A549 (cell line): ENCODE results near the gene TRERF1. TPM values are rescaled to one million over a fixed set of nuclear protein-coding genes. Genes with fewer than 3 reads are reported as not detected.
A peak's percentile ranks its signal among the peaks of the same experiment; 100 is the strongest.
"Not testable (repeated sequence)": the region's sequence is repeated elsewhere in the genome, so short reads cannot be mapped to it uniquely, and the experiment has no call there.

Experiments
- ATAC-seq, 2 experiments: fragments of 200-7000 bp in 1 of 2; fragments of >200 bp in 1 of 2; cut with Nextera tagmentation in 1 of 2; cut with Tn5 transposase in 1 of 2; 3 replicates each; pipeline versions ENCODE4 v1.8.0 to v1.9.1; 2018 to 2020; ENCODE audit warnings: mild to moderate bottlenecking in 1 of 2, moderate library complexity in 1 of 2
- CTCF ChIA-PET: fragments of 300-600 bp; sonication (Branson Sonifier 250); formaldehyde crosslinking; extraction: SDS; loops from one replicate; lab custom pipeline; 2021; ENCODE audit warnings: antibody characterized with exemption, inconsistent platforms; lab: Yijun Ruan, JAX
- POLR2A ChIA-PET: fragments of 350-600 bp; formaldehyde crosslinking; extraction: SDS; loops from one replicate; lab custom pipeline; 2021; ENCODE audit warnings: antibody characterized with exemption, inconsistent platforms; lab: Yijun Ruan, JAX
- DNase-seq, 2 experiments: peaks; one replicate each; pipeline versions ENCODE4 v3.0.0 to v3.0.0-alpha.2; 2011 to 2016; ENCODE audit warnings: low read depth in 1 of 2, low spot score in 1 of 2
- FAIRE-seq: peaks from 2 replicates; lab custom pipeline; 2011; peaks lifted over from hg19 to GRCh38; lab: Jason Lieb, UNC
- H3K27ac ChIP-seq, 2 experiments: fragments of >200 bp; sonication (Bioruptor Twin); formaldehyde crosslinking; 3 replicates each; pipeline ENCODE4 v1.5.1; 2016 to 2017
- H3K4me1 ChIP-seq: fragments of >200 bp; sonication (Bioruptor Twin); formaldehyde crosslinking; 3 replicates; pipeline ENCODE4 v1.6.1; 2016
- H3K4me2 ChIP-seq: fragments of >200 bp; sonication (Bioruptor Twin); formaldehyde crosslinking; 3 replicates; pipeline ENCODE4 v1.6.1; 2016
- H3K4me3 ChIP-seq: fragments of >200 bp; sonication (Bioruptor Twin); formaldehyde crosslinking; 3 replicates; pipeline ENCODE4 v1.5.1; 2016
- H3K9me3 ChIP-seq: fragments of >200 bp; sonication (Bioruptor Twin); formaldehyde crosslinking; 3 replicates; pipeline ENCODE4 v1.6.1; 2016
- CBX2 ChIP-seq: fragments of 200-600 bp; sonication (generic); IDR thresholded peaks from 2 replicates; pipeline ENCODE4 v1.6.1; 2016; ENCODE audit warnings: low read depth, mild to moderate bottlenecking, borderline replicate concordance
- CEBPB ChIP-seq, 2 experiments: fragments of >200 bp in 1 of 2; sonication (Bioruptor Twin) in 1 of 2; formaldehyde crosslinking in 1 of 2; IDR thresholded peaks; 2 replicates each; pipeline ENCODE4 v1.6.1; 2012 to 2016
- EHF ChIP-seq: fragments of 250-450 bp; sonication (Bioruptor Pico); IDR thresholded peaks from 2 replicates; pipeline ENCODE4 v1.5.0; 2020; ENCODE audit warnings: mild to moderate bottlenecking
- FOSB ChIP-seq: fragments of 250-450 bp; sonication (Bioruptor Pico); IDR thresholded peaks from 2 replicates; pipeline ENCODE4 v1.5.0; 2020; ENCODE audit warnings: mild to moderate bottlenecking, moderate library complexity
- FOSL2 ChIP-seq, 2 experiments: fragments of 450-650 bp in 1 of 2; fragments of >200 bp in 1 of 2; sonication (Bioruptor Twin) in 1 of 2; formaldehyde crosslinking; IDR thresholded peaks; 2 replicates each; pipeline versions ENCODE4 v1.5.0 to v1.6.1; 2016 to 2020; ENCODE audit warnings: mild to moderate bottlenecking in 1 of 2, moderate library complexity in 1 of 2
- HDAC2 ChIP-seq: fragments of 200-600 bp; sonication (generic); IDR thresholded peaks from 2 replicates; pipeline ENCODE4 v1.6.1; 2016
- HOXA7 ChIP-seq: fragments of 250-450 bp; sonication (Bioruptor Pico); IDR thresholded peaks from 2 replicates; pipeline ENCODE4 v1.5.0; 2020; ENCODE audit warnings: mild to moderate bottlenecking, moderate library complexity
- JUN ChIP-seq, 2 experiments: fragments of >200 bp; sonication (Bioruptor Twin); formaldehyde crosslinking; IDR thresholded peaks; 2 replicates in 1 of 2; 3 replicates in 1 of 2; pipeline ENCODE4 v1.6.1; 2016 to 2017
- NPAS2 ChIP-seq: fragments of 250-450 bp; sonication (Bioruptor Pico); IDR thresholded peaks from 2 replicates; pipeline ENCODE4 v1.8.0; 2022; ENCODE audit warnings: mild to moderate bottlenecking, moderate library complexity, borderline replicate concordance
- NR3C1 ChIP-seq: fragments of >200 bp; sonication (Bioruptor Twin); formaldehyde crosslinking; IDR thresholded peaks from 3 replicates; pipeline ENCODE4 v1.6.1; 2017
- PHF8 ChIP-seq: fragments of 200-600 bp; sonication (generic); IDR thresholded peaks from 2 replicates; pipeline ENCODE4 v1.6.1; 2016; ENCODE audit warnings: low read depth, mild to moderate bottlenecking, antibody characterized with exemption, moderate library complexity, borderline replicate concordance
- POLR2AphosphoS2 ChIP-seq: conservative IDR thresholded peaks from 2 replicates; pipeline ENCODE4 v1.6.1; 2012; ENCODE audit warnings: low read length, improper control_type of control experiment, inconsistent platforms
- RAD21 ChIP-seq, 2 experiments: fragments of >200 bp in 1 of 2; sonication (Bioruptor Twin) in 1 of 2; formaldehyde crosslinking in 1 of 2; IDR thresholded peaks in 1 of 2; conservative IDR thresholded peaks in 1 of 2; 2 replicates in 1 of 2; 3 replicates in 1 of 2; pipeline ENCODE4 v1.6.1; 2012 to 2018; ENCODE audit warnings: inconsistent platforms in 1 of 2
- RARB ChIP-seq: fragments of 250-450 bp; sonication (Bioruptor Pico); IDR thresholded peaks from 2 replicates; pipeline ENCODE4 v1.8.0; 2021; ENCODE audit warnings: mild to moderate bottlenecking, moderate library complexity
- RCOR1 ChIP-seq: fragments of 150-350 bp; IDR thresholded peaks from 2 replicates; pipeline ENCODE4 v1.6.1; 2014; ENCODE audit warnings: antibody characterized with exemption, low read length, low read depth
- RFX5 ChIP-seq: fragments of 450-650 bp; IDR thresholded peaks from 2 replicates; pipeline ENCODE4 v1.7.1; 2014; ENCODE audit warnings: antibody characterized with exemption, mild to moderate bottlenecking, moderate library complexity
- RNF2 ChIP-seq: fragments of 200-600 bp; sonication (generic); IDR thresholded peaks from 2 replicates; pipeline ENCODE4 v1.6.1; 2016; ENCODE audit warnings: low read depth, mild to moderate bottlenecking, antibody characterized with exemption, moderate library complexity, borderline replicate concordance
- TP53 ChIP-seq: fragments of 250-450 bp; sonication (Bioruptor Pico); IDR thresholded peaks from 2 replicates; pipeline ENCODE4 v1.5.0; 2021; ENCODE audit warnings: mild to moderate bottlenecking, moderate library complexity
- ZNF302 ChIP-seq: fragments of 250-450 bp; sonication (Bioruptor Pico); IDR thresholded peaks from 2 replicates; pipeline ENCODE4 v1.9.0; 2021; ENCODE audit warnings: inconsistent platforms, mild to moderate bottlenecking, moderate library complexity
- WGBS: methylation state at CpG from one replicate; pipeline ENCODE4 v1.1.6; 2017; ENCODE audit errors: missing lambda C conversion rate; 5-methylcytosine and 5-hydroxymethylcytosine counted together
- polyA plus RNA-seq, 4 experiments: library from polyadenylated mRNA; depleted of rRNA in 3 of 4; stranded (reverse); fragments of >200 nt; fragmentation: RNase III in 1 of 4; extraction: RNeasy Plus Mini Kit Qiagen cat#74134 plus additional on column Dnase treatment in 1 of 4; gene quantifications; 2 replicates in 3 of 4; 3 replicates in 1 of 4; pipeline ENCODE4 v1.2.3, GENCODE V29; 2011 to 2017
- TF ChIP-seq, protein P1 (sequence below): fragments of 450-650 bp; IDR thresholded peaks from 2 replicates; pipeline ENCODE4 v1.6.1; 2014; ENCODE audit warnings: antibody characterized with exemption
- TF ChIP-seq, protein P2 (sequence below): fragments of >200 bp; sonication (Bioruptor Twin); formaldehyde crosslinking; IDR thresholded peaks from 3 replicates; pipeline ENCODE4 v1.6.1; 2016
- TF ChIP-seq, protein P3 (sequence below): IDR thresholded peaks from 2 replicates; pipeline ENCODE4 v1.6.1; 2012; ENCODE audit warnings: low read depth, borderline replicate concordance
- TF ChIP-seq, protein P4 (sequence below): fragments of 200-600 bp; sonication (generic); IDR thresholded peaks from 2 replicates; pipeline ENCODE4 v1.6.1; 2016; ENCODE audit warnings: antibody characterized with exemption, mild to moderate bottlenecking, moderate library complexity

Gene TRERF1
- polyA plus RNA-seq, 2 of the 4 experiments (the other 2 are of a cell fraction), result 2.4 to 3.5 TPM

DNA sequence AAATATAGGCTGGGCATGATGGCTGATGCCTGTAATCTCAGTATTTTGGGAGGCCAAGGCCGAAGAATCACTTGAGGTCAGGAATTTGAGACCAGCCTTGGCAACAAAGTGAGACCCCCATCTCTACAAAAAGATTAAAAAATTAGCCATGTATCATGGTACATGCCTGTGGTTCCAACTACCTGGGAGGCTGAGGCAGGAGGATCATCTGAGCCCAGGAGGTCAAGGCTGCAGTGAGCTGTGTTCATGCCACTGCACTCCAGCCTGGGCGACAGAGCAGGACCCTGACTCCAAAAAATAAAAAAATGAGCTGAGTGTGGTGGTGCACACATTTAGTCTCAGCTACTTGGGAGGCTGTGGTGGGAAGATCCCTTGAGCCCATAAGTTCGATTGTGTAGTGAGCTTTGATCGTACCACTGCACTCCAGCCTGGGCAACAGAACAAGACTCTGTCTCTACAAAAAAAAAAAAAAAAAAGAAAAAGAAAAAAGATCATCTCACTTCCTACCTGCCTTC lies 246.9 kb downstream of the TRERF1 start:
- WGBS, result 63% methylated on average over 4 of the region's 4 CpGs
- CTCF ChIA-PET, result interaction anchor here (1.2 to 1.7 kb wide), 3 partner anchors 9 to 343 kb away, joined by 3 to 6 read pairs (median 5); no protein-coding TSS in a partner anchor
- no peak for DNase-seq
- Histone ChIP-seq H3K27ac (peak overlapping the region; percentile 84 to 86), H3K4me3 (0 out of 3 replicates have a peak overlapping the region, but pooled peaks have one; percentile 17), H3K4me1 (peaks cover 53% of the 10 kb centered on the region), H3K9me3 (no peaks in the 10 kb centered on the region), H3K4me2 (peak overlapping the region; percentile 73)
- TF ChIP-seq CEBPB (IDR thresholded peaks at IDR 0.05) (no peak), PHF8 (no peak), EHF (CRISPR knock-in tag) (no peak), RAD21 (conservative IDR thresholded peaks at IDR 0.05 in 1 of 2, IDR thresholded peaks at IDR 0.05 in 1 of 2) (no peak), NPAS2 (no peak), RFX5 (no peak), HDAC2 (no peak), POLR2AphosphoS2 (no peak), TP53 (no peak), NR3C1 (no peak), JUN (IDR thresholded peaks at IDR 0.05) (no peak), FOSL2 (IDR thresholded peaks at IDR 0.05) (no peak), FOSL2 (CRISPR knock-in tag; IDR thresholded peaks at IDR 0.05) (no peak), RCOR1 (no peak)
- TF ChIP-seq, protein P1, sequence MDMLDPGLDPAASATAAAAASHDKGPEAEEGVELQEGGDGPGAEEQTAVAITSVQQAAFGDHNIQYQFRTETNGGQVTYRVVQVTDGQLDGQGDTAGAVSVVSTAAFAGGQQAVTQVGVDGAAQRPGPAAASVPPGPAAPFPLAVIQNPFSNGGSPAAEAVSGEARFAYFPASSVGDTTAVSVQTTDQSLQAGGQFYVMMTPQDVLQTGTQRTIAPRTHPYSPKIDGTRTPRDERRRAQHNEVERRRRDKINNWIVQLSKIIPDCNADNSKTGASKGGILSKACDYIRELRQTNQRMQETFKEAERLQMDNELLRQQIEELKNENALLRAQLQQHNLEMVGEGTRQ, result no peak
- TF ChIP-seq, protein P2, sequence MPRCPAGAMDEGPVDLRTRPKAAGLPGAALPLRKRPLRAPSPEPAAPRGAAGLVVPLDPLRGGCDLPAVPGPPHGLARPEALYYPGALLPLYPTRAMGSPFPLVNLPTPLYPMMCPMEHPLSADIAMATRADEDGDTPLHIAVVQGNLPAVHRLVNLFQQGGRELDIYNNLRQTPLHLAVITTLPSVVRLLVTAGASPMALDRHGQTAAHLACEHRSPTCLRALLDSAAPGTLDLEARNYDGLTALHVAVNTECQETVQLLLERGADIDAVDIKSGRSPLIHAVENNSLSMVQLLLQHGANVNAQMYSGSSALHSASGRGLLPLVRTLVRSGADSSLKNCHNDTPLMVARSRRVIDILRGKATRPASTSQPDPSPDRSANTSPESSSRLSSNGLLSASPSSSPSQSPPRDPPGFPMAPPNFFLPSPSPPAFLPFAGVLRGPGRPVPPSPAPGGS, result no peak
- TF ChIP-seq, protein P3, sequence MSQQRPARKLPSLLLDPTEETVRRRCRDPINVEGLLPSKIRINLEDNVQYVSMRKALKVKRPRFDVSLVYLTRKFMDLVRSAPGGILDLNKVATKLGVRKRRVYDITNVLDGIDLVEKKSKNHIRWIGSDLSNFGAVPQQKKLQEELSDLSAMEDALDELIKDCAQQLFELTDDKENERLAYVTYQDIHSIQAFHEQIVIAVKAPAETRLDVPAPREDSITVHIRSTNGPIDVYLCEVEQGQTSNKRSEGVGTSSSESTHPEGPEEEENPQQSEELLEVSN, result no peak
- no peak for FAIRE-seq
- ATAC-seq, result no peak
- POLR2A ChIA-PET, result no interaction called here

DNA sequence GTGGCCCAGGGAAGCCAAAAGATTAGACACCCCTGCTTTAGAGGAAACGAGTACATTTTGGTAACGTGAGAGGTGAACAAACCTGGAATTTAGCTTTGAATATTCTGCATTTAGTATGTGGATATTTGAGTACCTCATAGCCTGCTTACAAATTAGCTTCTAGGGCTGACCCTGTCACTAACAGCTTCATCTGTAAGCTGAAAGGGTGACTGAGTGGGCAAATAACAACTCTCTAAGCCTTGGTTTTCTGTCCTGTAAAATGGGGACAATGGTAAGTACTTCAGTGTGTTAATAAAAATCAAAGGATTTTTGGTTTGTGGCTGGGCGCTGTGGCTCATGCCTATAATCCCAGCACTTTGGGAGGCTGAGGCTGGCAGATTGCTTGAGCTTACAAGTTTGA lies 248.5 kb downstream of the TRERF1 start:
- Histone ChIP-seq H3K9me3 (no peaks in the 10 kb centered on the region), H3K4me3 (no peak overlapping the region), H3K27ac (peak overlapping the region; percentile 53 to 86), H3K4me2 (no peak overlapping the region; the same call in 2 of the 3 replicates), H3K4me1 (peaks cover 70% of the 10 kb centered on the region)
- FAIRE-seq, result no peak
- no peak for DNase-seq
- CTCF ChIA-PET, result interaction anchor here (1.2 to 5.8 kb wide), 3 partner anchors 11 to 14 kb away, joined by 3 to 31 read pairs (median 4); no protein-coding TSS in a partner anchor
- POLR2A ChIA-PET, result interaction anchor here (1.0 kb wide), 1 partner anchor 10 kb away, joined by 3 read pairs; no protein-coding TSS in a partner anchor
- no peak for TF ChIP-seq FOSB (CRISPR knock-in tag)
- no peak for TF ChIP-seq HOXA7
- TF ChIP-seq NR3C1, result no peak
- no peak for TF ChIP-seq RNF2
- TF ChIP-seq, protein P4, sequence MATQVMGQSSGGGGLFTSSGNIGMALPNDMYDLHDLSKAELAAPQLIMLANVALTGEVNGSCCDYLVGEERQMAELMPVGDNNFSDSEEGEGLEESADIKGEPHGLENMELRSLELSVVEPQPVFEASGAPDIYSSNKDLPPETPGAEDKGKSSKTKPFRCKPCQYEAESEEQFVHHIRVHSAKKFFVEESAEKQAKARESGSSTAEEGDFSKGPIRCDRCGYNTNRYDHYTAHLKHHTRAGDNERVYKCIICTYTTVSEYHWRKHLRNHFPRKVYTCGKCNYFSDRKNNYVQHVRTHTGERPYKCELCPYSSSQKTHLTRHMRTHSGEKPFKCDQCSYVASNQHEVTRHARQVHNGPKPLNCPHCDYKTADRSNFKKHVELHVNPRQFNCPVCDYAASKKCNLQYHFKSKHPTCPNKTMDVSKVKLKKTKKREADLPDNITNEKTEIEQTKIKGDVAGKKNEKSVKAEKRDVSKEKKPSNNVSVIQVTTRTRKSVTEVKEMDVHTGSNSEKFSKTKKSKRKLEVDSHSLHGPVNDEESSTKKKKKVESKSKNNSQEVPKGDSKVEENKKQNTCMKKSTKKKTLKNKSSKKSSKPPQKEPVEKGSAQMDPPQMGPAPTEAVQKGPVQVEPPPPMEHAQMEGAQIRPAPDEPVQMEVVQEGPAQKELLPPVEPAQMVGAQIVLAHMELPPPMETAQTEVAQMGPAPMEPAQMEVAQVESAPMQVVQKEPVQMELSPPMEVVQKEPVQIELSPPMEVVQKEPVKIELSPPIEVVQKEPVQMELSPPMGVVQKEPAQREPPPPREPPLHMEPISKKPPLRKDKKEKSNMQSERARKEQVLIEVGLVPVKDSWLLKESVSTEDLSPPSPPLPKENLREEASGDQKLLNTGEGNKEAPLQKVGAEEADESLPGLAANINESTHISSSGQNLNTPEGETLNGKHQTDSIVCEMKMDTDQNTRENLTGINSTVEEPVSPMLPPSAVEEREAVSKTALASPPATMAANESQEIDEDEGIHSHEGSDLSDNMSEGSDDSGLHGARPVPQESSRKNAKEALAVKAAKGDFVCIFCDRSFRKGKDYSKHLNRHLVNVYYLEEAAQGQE, result no peak
- no peak for TF ChIP-seq ZNF302 (CRISPR knock-in tag)
- TF ChIP-seq CBX2, result no peak
- no peak for TF ChIP-seq RARB (CRISPR knock-in tag)
- TF ChIP-seq, protein P1, result no peak
- WGBS, result 91% methylated on average over 3 of the region's 3 CpGs
- no peak for ATAC-seq

DNA sequence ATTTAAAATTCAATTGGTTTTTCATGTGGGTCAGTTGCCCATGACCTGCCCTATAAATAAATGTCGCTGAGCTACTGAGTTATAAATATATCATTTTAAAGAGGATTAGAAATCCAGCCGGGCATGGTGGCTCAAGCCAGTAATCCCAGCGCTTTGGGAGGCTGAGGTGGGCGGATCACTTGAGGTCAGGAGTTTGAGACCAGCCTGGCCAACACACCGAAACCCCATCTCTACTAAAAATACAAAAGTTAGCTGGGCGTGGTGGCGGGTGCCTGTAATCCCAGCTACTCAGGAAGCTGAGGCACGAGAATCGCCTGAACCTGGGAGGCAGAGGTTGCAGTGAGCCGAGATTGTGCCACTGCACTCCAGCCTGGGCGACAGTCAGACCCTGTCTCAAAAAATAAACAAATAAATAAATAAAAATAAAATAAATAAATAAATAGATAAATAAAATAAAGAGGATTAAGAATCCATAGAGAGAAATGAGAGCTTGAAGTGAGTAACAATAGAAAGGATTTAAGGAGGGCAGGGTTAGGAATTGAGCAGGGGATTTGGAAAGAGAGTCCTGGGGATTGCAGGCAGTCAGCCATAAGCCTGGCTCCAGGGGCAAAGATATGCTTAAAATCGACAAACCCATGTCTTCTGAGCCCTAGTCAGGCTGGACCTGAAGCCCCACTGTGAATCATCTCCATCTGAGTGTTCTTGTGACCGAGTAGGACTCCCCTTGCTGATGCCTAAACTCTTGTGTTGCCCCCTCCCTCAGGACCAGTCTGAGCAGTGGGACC lies 249.4 kb downstream of the TRERF1 start:
- not testable (repeated sequence) for FAIRE-seq, H3K9me3 ChIP-seq, ATAC-seq, H3K4me2 ChIP-seq, DNase-seq, H3K4me3 ChIP-seq
- Histone ChIP-seq H3K4me1 (peaks cover 78% of the 10 kb centered on the region), H3K27ac (peak overlapping the region; percentile 74 to 86)
- 87% methylated on average over 13 of the region's 13 CpGs for WGBS
- CTCF ChIA-PET, result interaction anchor here (1.2 to 5.8 kb wide), 3 partner anchors 12 to 13 kb away, joined by 3 to 31 read pairs (median 4); no protein-coding TSS in a partner anchor
- POLR2A ChIA-PET, result interaction anchor here (1.0 kb wide), 1 partner anchor 9 kb away, joined by 3 read pairs; no protein-coding TSS in a partner anchor
